Lung (tissue), 12 donors: ENCODE results near the gene APAF1. TPM values are rescaled to one million over a fixed set of nuclear protein-coding genes. Genes with fewer than 3 reads are reported as not detected.

ENCODE experiments used
- ATAC-seq: fragments of 200-7000 bp; cut with Tn5 transposase; one replicate; pipeline ENCODE4 v1.9.1; 2020; ENCODE audit warnings: moderate number of reproducible peaks; ENCODE audit not compliant: insufficient read depth, low FRiP score
- DNase-seq, 3 donors: peaks; one replicate each; pipeline ENCODE4 v3.0.0-alpha.2; 2013 to 2017
- H3K27ac ChIP-seq, 2 donors: one replicate each; pipeline ENCODE4 v1.5.1; 2013; ENCODE audit warnings: mild to moderate bottlenecking in 2 of 2, moderate library complexity in 2 of 2, control low read depth in 1 of 2, inconsistent platforms in 1 of 2, low read depth in 1 of 2, low read length in 1 of 2
- H3K27me3 ChIP-seq, 3 donors: one replicate each; pipeline ENCODE4 v1.5.1; 2013; ENCODE audit warnings: low read length in 2 of 3; ENCODE audit not compliant: control insufficient read depth in 3 of 3, insufficient read depth in 3 of 3
- H3K36me3 ChIP-seq, 4 donors: one replicate each; pipeline ENCODE4 v1.5.1; 2013; ENCODE audit warnings: low read length in 4 of 4, mild to moderate bottlenecking in 1 of 4, moderate library complexity in 1 of 4; ENCODE audit not compliant: control insufficient read depth in 4 of 4, insufficient read depth in 4 of 4
- H3K4me1 ChIP-seq, 5 donors: one replicate each; pipeline ENCODE4 v1.5.1; 2013; ENCODE audit warnings: low read length in 5 of 5, mild to moderate bottlenecking in 2 of 5, moderate library complexity in 1 of 5; ENCODE audit not compliant: control insufficient read depth in 5 of 5, insufficient read depth in 5 of 5
- H3K4me3 ChIP-seq: one replicate; pipeline ENCODE4 v1.5.1; 2013; ENCODE audit warnings: mild to moderate bottlenecking, control low read depth, moderate library complexity
- H3K9ac ChIP-seq, 2 donors: one replicate each; pipeline ENCODE4 v1.5.1; 2013; ENCODE audit warnings: low read length in 2 of 2, control low read depth in 1 of 2; ENCODE audit not compliant: insufficient read depth in 1 of 2
- H3K9me3 ChIP-seq, 4 donors: one replicate each; pipeline ENCODE4 v1.5.1; 2013; ENCODE audit warnings: low read length in 3 of 4, mild to moderate bottlenecking in 1 of 4, moderate library complexity in 1 of 4; ENCODE audit not compliant: control insufficient read depth in 4 of 4, insufficient read depth in 3 of 4
- CTCF ChIP-seq: IDR thresholded peaks from 2 replicates; pipeline ENCODE4 v1.5.1; 2012; ENCODE audit warnings: mild to moderate bottlenecking; ENCODE audit errors: control extremely low read depth, extremely low read depth
- WGBS, 2 donors: extraction: QIAGEN DNeasy Blood & Tissue Kit; methylation state at CpG; one replicate each; pipeline ENCODE4 v1.1.7; 2013; 5-methylcytosine and 5-hydroxymethylcytosine counted together
- polyA plus RNA-seq, 2 donors: library from polyadenylated mRNA; stranded (reverse); fragments of 200-250 nt; gene quantifications; one replicate each; pipeline ENCODE4 v1.2.1, GENCODE V29; 2013
- total RNA-seq, 2 donors: library from RNA; depleted of rRNA in 1 of 2; stranded (reverse); fragments of >200 nt in 1 of 2; gene quantifications; one replicate each; pipeline ENCODE4 v1.2.1, GENCODE V29; 2014 to 2021
- donor health status: control.
- donor health status: control.
- donor health status: Bipolar disorder and iron deficiency.
- donor health status: healthy.
- donor health status: DM: yes; HTN: yes; CAD: no.

Gene APAF1
- total and polyA plus RNA-seq, 4 donors, result 6.6 to 53.2 (median 13.7) TPM

GRCh38 chr12:98701166-98701565 is 56.1 kb downstream of the APAF1 start:
- WGBS, 2 donors, result 47 to 75% methylated on average over 1 of the region's 1 CpG
- Histone ChIP-seq H3K4me1 (peaks cover 0 to 13% (median 0%) of the 10 kb centered on the region in 5 donors), H3K27ac (no peak overlapping the region), H3K9ac (no peak overlapping the region), H3K9me3 (no peaks in the 10 kb centered on the region), H3K4me3 (no peak overlapping the region), H3K36me3 (peaks cover 0 to 16% (median 4%) of the 10 kb centered on the region in 4 donors), H3K27me3 (no peaks in the 10 kb centered on the region)
- no peak for TF ChIP-seq CTCF
- DNase-seq, result no peak
- ATAC-seq, result no peak

GRCh38 chr12:98709022-98709421 is 63.9 kb downstream of the APAF1 start:
- Histone ChIP-seq H3K27me3 (no peaks in the 10 kb centered on the region), H3K36me3 (peaks cover 18 to 42% (median 21%) of the 10 kb centered on the region in 4 donors), H3K9me3 (no peaks in the 10 kb centered on the region), H3K9ac (no peak overlapping the region), H3K4me3 (no peak overlapping the region), H3K4me1 (no peaks in the 10 kb centered on the region), H3K27ac (no peak overlapping the region)
- no peak for TF ChIP-seq CTCF
- DNase-seq (no peak), ATAC-seq (no peak)
- WGBS, 2 donors, result 90 to 92% methylated on average over 1 of the region's 1 CpG

GRCh38 chr12:98714426-98714825 is 69.3 kb downstream of the APAF1 start:
- Histone ChIP-seq H3K27ac (no peak overlapping the region), H3K4me3 (no peak overlapping the region), H3K9me3 (no peaks in the 10 kb centered on the region), H3K36me3 (peaks cover 10 to 33% (median 22%) of the 10 kb centered on the region in 4 donors), H3K27me3 (no peaks in the 10 kb centered on the region), H3K4me1 (peaks cover 0 to 4% (median 0%) of the 10 kb centered on the region in 5 donors), H3K9ac (no peak overlapping the region)
- DNase-seq (no peak), ATAC-seq (no peak)
- WGBS, 2 donors, result 90 to 93% methylated on average over 4 of the region's 4 CpGs
- no peak for TF ChIP-seq CTCF
